Liver (tissue), 3 donors: Measurements from ENCODE around the gene NAPSA.
"Not testable (repeated sequence)": the region's sequence is repeated elsewhere in the genome, so short reads cannot be mapped to it uniquely, and the experiment has no call there.

Experiments used
- CTCF ChIP-seq: fragments of 150-350 bp; IDR thresholded peaks from 2 replicates; pipeline ENCODE4 v1.5.1; 2017; ENCODE audit warnings: improper control_type of control experiment, low read depth, low read length; ENCODE audit not compliant: missing input control
- EGR1 ChIP-seq, 2 donors: IDR thresholded peaks; 2 replicates each; pipeline ENCODE4 v1.6.1; 2016 to 2018; ENCODE audit warnings: antibody characterized with exemption in 2 of 2, low read depth in 2 of 2
- GABPA ChIP-seq, 2 donors: IDR thresholded peaks in 1 of 2; conservative IDR thresholded peaks in 1 of 2; 2 replicates each; pipeline ENCODE4 v1.6.1; 2016; ENCODE audit warnings: antibody characterized with exemption in 2 of 2, mild to moderate bottlenecking in 1 of 2, moderate library complexity in 1 of 2
- JUND ChIP-seq, 2 donors: IDR thresholded peaks; 2 replicates each; pipeline ENCODE4 v1.6.1; 2016; ENCODE audit warnings: antibody characterized with exemption in 2 of 2
- MAX ChIP-seq: IDR thresholded peaks from 2 replicates; pipeline ENCODE4 v1.6.1; 2016; ENCODE audit warnings: antibody characterized with exemption
- RAD21 ChIP-seq, 2 donors: IDR thresholded peaks; 2 replicates each; pipeline ENCODE4 v1.6.1; 2016; ENCODE audit warnings: antibody characterized with exemption in 2 of 2, mild to moderate bottlenecking in 2 of 2
- REST ChIP-seq: IDR thresholded peaks from 2 replicates; pipeline ENCODE4 v1.6.1; 2016; ENCODE audit warnings: antibody characterized with exemption, mild to moderate bottlenecking
- RXRA ChIP-seq, 2 donors: IDR thresholded peaks; 2 replicates each; pipeline ENCODE4 v1.6.1; 2017 to 2018; ENCODE audit warnings: antibody characterized with exemption in 2 of 2, mild to moderate bottlenecking in 1 of 2
- SP1 ChIP-seq: IDR thresholded peaks from 2 replicates; pipeline ENCODE4 v1.6.1; 2018; ENCODE audit warnings: antibody characterized with exemption, mild to moderate bottlenecking
- TAF1 ChIP-seq: conservative IDR thresholded peaks from 2 replicates; pipeline ENCODE4 v1.6.1; 2016; ENCODE audit warnings: antibody characterized with exemption, mild to moderate bottlenecking
- YY1 ChIP-seq: IDR thresholded peaks from 2 replicates; pipeline ENCODE4 v1.6.1; 2016; ENCODE audit warnings: antibody characterized with exemption, mild to moderate bottlenecking
- TF ChIP-seq, protein P1 (sequence below): IDR thresholded peaks from 2 replicates; pipeline ENCODE4 v1.6.1; 2016; ENCODE audit warnings: antibody characterized with exemption
- donor health status: healthy.
- donor health status: healthy.

DNA sequence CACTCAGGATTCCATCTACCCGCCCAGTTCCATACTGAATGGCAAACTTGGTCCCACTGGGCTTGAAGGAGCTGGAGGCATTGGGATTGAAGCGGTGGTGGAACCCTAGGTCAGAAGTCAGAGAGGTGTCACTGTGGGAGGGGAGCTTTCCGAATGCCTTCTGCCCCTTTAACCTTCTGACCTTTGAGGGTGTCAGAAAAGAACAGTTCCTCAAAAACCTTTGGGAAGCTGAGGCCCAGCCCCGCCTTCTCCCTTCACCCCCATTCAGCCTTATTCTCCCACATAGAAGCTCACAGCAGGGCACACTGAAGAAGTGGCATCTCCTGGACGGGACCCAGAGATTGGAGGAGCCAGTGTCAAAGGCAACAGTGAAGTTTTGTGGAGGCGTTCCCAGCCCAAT, 28.4 kb downstream of the NAPSA start:
- TF ChIP-seq TAF1; GABPA (IDR thresholded peaks at IDR 0.05 in 1 of 2, conservative IDR thresholded peaks at IDR 0.05 in 1 of 2); CTCF; JUND (IDR thresholded peaks at IDR 0.05); SP1; REST; YY1; EGR1 (IDR thresholded peaks at IDR 0.05; ENCODE audit: low read depth in 2 of 2); RAD21 (IDR thresholded peaks at IDR 0.05); MAX; RXRA (IDR thresholded peaks at IDR 0.05): not testable (repeated sequence)
- TF ChIP-seq, protein P1, sequence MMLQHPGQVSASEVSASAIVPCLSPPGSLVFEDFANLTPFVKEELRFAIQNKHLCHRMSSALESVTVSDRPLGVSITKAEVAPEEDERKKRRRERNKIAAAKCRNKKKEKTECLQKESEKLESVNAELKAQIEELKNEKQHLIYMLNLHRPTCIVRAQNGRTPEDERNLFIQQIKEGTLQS: not testable (repeated sequence)
